Testis (tissue), 2 donors: ENCODE measurements around the gene BCCIP.

ENCODE experiments used
- POLR2A ChIP-seq: fragments of 450-650 bp; IDR thresholded peaks from one replicate; pipeline ENCODE4 v1.6.1; 2017; ENCODE audit warnings: antibody characterized with exemption, mild to moderate bottlenecking, moderate library complexity
- TF ChIP-seq, protein P1 (sequence below), 3 experiments: fragments of 450-650 bp in 2 of 3; fragments of 200-600 bp in 1 of 3; sonication (generic) in 1 of 3; IDR thresholded peaks; one replicate each; pipeline ENCODE4 v1.5.1; 2016 to 2019; ENCODE audit warnings: antibody characterized with exemption in 3 of 3, mild to moderate bottlenecking in 2 of 3, moderate library complexity in 1 of 3

- TF ChIP-seq, protein P1, sequence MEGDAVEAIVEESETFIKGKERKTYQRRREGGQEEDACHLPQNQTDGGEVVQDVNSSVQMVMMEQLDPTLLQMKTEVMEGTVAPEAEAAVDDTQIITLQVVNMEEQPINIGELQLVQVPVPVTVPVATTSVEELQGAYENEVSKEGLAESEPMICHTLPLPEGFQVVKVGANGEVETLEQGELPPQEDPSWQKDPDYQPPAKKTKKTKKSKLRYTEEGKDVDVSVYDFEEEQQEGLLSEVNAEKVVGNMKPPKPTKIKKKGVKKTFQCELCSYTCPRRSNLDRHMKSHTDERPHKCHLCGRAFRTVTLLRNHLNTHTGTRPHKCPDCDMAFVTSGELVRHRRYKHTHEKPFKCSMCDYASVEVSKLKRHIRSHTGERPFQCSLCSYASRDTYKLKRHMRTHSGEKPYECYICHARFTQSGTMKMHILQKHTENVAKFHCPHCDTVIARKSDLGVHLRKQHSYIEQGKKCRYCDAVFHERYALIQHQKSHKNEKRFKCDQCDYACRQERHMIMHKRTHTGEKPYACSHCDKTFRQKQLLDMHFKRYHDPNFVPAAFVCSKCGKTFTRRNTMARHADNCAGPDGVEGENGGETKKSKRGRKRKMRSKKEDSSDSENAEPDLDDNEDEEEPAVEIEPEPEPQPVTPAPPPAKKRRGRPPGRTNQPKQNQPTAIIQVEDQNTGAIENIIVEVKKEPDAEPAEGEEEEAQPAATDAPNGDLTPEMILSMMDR (IDR thresholded peaks at IDR 0.05): no peak
- no peak for TF ChIP-seq POLR2A
Observed at GRCh38 chr10:125801574-125801973, 21.8 kb upstream of the BCCIP start.
